Stimulated activated CD4-positive, alpha-beta T cell treated with anti-CD3 and anti-CD28 coated beads, TNF-alpha, amount 100 ng/mL, for 1 hour (primary cell): ENCODE results near the gene SLC18B1.
"Not testable (repeated sequence)": the region's sequence is repeated elsewhere in the genome, so short reads cannot be mapped to it uniquely, and the experiment has no call there.

Source experiments
- DNase-seq, 3 donors: peaks; one replicate each; pipeline ENCODE4 v3.0.0-alpha.2; 2020; ENCODE audit warnings: low read depth in 3 of 3, low spot score in 1 of 3

SLC18B1 gene

GRCh38 chr6:132800656-132801055 is 2.2 kb upstream of the SLC18B1 start:
- DNase-seq: no peak

DNA sequence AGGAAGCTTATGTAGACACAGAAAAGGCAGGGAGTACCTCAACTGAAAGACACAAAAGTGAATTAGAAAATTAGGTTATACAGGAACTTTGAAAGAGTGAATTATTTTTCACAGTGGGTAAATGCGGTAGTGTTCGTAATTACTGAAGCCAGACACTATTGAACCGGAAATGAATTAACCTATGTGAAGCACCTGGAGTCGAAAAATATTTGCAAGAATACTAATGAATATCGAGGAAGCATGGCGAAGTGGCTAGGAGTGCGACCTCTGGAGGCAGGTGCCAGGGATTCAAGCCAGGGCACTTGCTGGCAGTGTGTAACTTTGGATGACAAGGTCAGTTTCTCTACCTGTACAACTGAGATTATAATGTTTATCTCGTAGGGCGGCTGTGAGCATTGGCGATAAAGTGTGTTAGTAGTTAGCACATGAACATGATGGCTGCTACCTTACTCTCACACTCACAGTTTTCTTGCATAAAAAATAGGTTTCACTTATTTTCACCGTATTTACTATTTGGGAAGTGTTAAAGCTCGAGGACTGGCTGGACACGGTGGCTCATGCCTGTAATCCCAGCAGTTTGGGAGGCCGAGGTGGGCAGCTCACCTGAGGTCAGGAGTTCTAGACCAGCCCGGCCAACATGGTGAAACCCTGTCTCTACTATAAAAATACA is 567 bp upstream of the SLC18B1 start:
- DNase-seq: peak in 1 of 3 donors; percentile 57

GRCh38 chr6:132795461-132795860 is 3.0 kb downstream of the SLC18B1 start:
- no peak for DNase-seq

DNA sequence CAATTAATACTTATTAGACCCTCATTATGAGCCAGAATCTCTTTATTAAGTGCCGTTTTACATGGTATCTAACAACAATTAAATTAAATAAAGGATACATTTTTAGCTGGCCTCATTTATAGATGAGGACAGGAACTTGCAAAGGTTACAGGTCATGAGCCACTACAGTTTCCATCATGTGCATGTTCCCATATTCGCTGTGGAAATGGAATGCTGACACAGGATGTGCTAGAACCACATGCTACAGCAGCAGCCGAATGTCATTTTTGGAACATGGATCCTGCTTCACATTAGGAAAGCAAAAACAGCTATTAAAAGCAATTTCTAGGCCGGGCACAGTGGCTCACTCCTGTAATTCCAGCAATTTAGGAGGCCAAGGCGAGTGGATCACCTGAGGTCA is 5.9 kb downstream of the SLC18B1 start:
- DNase-seq: no peak

DNA sequence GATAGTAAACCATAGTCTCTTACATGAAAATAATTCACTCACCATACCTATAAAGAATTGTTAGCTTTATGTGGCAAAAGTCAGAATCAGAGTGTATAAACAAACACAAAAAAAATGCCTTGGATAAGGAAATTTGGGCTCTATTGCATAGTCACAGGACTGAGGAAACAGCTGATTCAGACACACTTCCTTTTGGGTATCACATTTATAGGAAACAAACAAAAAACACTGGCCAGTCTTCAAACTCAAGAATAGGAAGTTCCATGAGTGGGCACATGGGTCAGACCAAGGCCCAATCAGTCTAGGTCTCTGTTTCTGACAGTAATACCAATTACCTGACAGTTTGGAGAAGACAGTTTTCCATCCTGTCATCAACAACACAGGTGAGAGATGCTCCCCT is 8.0 kb downstream of the SLC18B1 start:
- DNase-seq: no peak

DNA sequence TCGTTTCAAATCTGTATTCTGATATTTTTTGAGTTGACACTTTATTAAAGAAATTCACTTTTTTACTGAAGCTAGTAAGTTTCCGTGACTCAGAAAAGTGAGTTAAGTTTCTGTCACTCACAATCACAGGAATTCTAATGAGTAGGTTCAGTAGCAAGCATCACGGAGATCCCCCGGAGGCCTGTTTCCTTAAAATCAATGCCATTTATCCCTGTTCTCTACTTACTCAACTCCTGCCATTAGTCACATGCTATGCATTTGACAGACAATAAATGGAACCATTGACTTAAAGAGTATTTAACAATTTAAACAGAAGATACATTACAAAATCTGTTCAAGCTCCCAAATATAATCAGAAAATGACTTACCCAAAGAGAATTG is 9.1 kb downstream of the SLC18B1 start:
- DNase-seq: no peak

- no peak for DNase-seq
Observed at GRCh38 chr6:132788658-132789395, 9.6 kb downstream of the SLC18B1 start.

- DNase-seq: no peak
Observed at GRCh38 chr6:132785936-132786335, 12.5 kb downstream of the SLC18B1 start.

DNA sequence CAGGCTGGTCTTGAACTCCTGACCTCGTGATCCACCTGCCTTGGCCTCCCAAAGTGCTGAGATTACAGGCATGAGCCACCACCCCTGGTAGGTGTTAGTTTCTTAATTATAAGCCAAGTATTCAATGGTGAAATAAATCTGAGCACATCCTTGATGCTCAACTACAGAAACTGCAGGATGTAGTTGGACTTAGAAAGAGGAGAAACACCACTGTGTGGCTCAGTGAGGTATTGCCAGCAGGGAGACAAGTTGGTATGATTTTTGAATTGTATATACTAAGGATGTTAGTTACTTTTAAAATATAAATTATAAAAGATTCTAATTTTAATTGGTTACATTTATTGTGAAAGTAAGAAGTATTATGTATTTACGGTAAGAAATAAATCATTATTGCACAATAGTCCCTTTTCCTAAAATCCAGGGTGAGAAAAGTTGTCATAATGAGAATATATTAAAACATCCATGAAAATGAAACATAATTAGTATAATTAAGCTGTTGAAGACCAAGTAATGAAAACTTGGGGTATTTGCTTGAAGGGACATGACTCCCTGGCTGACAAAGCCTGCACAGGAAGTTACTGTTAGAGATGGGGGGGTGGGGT is 17.6 kb downstream of the SLC18B1 start:
- DNase-seq: no peak

DNA sequence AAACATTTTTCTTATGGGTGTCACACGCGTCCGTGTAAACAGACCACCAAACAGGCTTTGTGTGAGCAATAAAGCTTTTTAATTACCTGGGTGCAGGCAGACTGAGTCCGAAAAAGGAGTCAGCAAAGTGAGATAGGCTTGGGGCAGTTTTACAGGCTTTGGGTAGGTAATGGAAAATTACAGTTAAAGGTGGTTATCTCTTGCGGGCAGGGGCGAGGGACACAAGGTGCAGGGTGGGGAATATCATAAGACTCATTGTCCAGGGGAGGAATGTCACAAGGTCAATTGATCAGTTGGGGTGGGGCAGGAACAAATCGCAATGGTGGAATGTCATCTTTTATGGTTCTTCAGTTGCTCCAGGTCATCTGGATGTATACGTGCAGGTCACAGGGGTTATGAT is 20.6 kb downstream of the SLC18B1 start:
- DNase-seq: not testable (repeated sequence)

DNA sequence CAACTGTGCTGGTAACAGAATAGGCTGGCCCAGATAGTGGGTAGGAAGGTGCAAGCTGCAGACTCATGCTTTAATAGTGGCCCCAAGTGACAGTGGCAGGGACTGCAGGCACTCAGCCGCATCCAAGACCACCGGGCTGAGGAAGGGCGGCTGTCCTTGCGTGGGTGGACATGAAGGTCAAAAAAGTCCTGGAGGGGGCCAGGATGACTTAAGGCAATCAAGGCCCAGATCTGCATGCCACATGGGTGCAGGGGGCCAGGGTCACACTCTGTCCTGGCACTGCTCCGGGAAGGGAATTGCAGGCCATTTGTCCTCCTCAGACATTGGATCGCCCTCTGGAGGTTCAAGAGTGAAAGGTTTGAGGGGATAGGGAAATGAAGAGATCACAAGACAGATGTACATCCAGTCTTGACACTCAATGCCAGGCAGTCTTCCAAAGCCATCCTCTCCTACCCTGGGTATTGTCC is 30.4 kb downstream of the SLC18B1 start:
- DNase-seq: no peak

DNA sequence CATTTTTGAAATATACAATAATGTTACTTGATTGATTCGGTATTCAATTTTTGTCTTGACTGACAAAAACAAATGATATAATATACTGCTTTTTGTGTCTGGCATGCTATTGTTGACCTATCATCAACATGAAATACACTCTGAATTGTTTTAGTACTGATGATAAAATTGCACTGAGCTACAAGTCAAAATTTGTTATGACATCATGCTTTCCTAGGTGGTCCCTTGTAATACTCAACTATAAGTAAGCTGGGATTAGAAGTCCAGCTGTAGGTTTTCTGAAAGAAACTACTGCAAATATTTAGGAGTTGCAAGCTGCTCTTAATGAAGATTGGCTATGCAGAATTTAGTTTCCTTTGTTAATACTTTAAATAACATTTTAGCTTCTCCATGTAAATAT is 32.9 kb downstream of the SLC18B1 start:
- DNase-seq: no peak

DNA sequence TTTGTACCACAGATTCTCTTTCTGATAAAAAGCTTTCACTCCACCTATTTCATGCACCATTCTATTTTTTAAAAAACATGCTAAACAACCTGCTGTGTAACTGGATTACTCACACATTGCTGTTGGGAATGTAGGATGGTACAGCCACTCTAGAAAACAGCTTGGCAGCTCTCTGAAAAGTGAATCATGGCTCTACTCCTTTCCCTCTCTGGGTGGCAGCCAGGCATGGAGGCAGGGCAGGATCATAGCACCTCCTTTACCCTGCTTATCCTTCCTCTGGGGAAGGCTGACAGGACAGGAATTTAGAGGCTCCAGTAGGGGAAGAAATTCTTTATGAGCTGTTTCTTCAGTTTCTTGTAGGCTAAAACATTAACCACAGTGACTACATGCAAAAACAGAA is 34.1 kb downstream of the SLC18B1 start:
- no peak for DNase-seq

- peak in 1 of 3 donors; percentile 5 for DNase-seq
Observed at GRCh38 chr6:132763269-132763668, 35.2 kb downstream of the SLC18B1 start.

GRCh38 chr6:132760256-132760655 is 38.2 kb downstream of the SLC18B1 start:
- no peak for DNase-seq

GRCh38 chr6:132758689-132759088 is 39.7 kb downstream of the SLC18B1 start:
- DNase-seq: no peak

- DNase-seq: no peak
Observed at GRCh38 chr6:132752255-132752654, 46.2 kb downstream of the SLC18B1 start.

- no peak for DNase-seq
Observed at GRCh38 chr6:132751828-132752227, 46.6 kb downstream of the SLC18B1 start.

DNA sequence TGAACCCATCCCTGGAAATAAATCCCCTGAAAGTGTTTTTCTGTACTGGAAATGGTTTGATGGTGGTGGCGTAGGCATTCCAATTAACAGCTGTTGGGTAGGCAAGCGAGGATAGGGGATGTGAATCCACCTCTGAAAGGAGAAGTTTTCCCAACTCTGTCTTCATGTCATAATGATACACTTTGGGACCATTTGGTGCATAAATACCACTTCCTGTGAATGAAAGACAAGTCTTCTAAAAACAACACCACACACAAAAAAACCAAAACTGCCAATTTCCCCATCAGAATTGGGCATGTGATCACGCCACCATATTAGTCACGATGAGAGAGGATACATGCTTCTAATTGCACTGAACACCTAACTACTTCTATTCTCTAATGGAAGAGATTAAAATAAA is 47.1 kb downstream of the SLC18B1 start:
- DNase-seq: no peak

- no peak for DNase-seq
Observed at GRCh38 chr6:132750455-132751248, 47.8 kb downstream of the SLC18B1 start.

DNA sequence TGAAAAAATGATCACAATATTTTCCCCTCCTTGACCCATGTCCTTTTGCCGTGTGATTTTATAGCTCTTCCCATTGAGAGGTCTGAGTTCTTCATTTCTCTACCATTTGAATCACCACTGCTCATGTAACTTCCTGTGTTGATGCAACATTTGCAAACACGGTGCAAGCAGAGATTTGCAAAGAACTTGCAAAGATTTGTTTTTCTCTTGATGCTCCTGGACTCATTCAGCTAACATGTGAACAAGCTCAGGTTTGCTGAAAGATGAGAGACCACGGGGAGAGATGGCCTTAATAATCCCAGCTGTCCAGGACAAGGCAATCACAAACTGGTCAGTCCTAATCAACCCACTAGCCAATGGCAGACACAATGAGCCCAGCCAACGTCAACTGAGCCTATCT is 49.3 kb downstream of the SLC18B1 start:
- no peak for DNase-seq

DNA sequence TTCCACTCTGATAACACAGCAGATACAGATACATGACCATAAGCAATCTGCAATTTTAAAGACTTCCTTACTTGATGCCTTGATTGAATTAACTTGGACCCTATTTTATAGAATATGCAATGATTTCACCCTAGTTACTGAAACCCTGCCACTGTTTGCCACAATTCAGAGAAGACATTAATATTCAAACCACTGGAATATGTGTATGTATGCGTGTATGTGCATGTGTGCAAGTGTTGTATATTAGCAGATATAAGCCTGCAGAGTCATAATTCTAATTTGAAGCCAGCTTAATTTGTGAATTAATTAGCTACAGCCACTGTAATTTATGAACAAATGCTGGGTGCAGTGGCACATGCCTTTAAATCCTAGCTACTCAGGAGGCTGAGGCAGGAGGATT is 50.0 kb downstream of the SLC18B1 start:
- DNase-seq: no peak
